SKM-1 treated with dmso at 0.1 percent for 144 hours (cell line): Measurements from ENCODE around the gene YIPF4.
"Not testable (repeated sequence)": the region's sequence is repeated elsewhere in the genome, so short reads cannot be mapped to it uniquely, and the experiment has no call there.

Source experiments
- DNase-seq: peaks from one replicate; lab custom pipeline; 2025; ENCODE audit not compliant: unreplicated experiment; lab: John Stamatoyannopoulos, UW

The YIPF4 gene

GRCh38 chr2:32364290-32364689 lies 86.6 kb downstream of the YIPF4 start:
- DNase-seq, result not testable (repeated sequence)

DNA sequence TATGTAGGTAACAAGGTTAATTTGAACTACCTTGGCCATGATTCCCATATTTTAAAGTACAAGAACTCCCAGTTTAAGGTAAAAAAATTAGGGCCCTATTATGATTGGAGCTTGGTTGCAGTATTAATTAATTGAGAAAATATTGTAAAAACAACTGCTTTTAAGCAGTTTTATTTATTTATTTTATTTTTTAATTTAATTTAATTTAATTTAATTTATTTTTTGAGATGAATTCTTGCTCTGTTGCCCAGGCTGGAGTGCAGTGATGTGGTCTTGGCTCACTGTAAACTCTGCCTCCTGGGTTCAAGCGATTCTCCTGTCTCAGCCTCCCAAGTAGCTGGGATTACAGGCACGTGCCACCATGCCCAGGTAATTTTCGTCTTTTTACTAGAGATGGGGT lies 88.0 kb downstream of the YIPF4 start:
- not testable (repeated sequence) for DNase-seq
